ENCODE measurements around the gene C2orf49. TPM values are rescaled to one million over a fixed set of nuclear protein-coding genes. Genes with fewer than 3 reads are reported as not detected.
"Not testable (repeated sequence)": the region's sequence is repeated elsewhere in the genome, so short reads cannot be mapped to it uniquely, and the experiment has no call there.

The C2orf49 gene
- total and polyA plus RNA-seq, 10 of the 15 experiments (the other 5 are each of a cell fraction or from before 2014, with no cell fraction given) = 7.2 to 24.2 (median 15.5) TPM

DNA sequence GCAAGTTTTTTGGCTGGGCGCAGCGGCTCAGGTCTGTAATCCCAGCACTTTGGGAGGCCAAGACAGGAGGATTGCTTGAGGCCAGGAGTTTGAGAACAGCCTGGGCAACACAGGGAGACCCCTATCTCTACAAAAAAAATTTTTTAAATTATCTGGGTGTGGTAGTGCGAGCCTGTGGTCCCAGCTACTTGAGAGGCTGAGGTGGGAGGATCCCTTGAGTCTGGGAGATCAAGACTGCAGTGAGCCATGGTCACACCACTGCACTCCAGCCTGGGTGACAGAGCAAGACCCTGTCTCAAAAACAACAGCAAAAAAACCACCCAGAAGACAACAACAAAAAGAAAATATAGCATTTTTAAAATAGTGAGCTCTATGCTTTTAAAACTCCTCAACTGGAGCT is 10.1 kb upstream of the C2orf49 start:
- ATAC-seq; FAIRE-seq; H2AFZ ChIP-seq (ENCODE audit: control insufficient read depth, low read depth, low read length); H4K20me1 ChIP-seq (ENCODE audit: control insufficient read depth, insufficient read depth); DNase-seq (ENCODE audit: low read depth, low spot score); H3K27me3 ChIP-seq (replicated peaks in 1 of 2; ENCODE audit: control insufficient read depth in 2 of 2, insufficient read depth in 2 of 2, low read length in 1 of 2); H3K9me3 ChIP-seq (replicated peaks; ENCODE audit: control insufficient read depth, insufficient read depth, low read length); H3K36me3 ChIP-seq (ENCODE audit: control insufficient read depth in 2 of 2, insufficient read depth in 2 of 2, low read length in 1 of 2); BruUV-seq (replicated peaks); in situ Hi-C loops (cut with MboI); H3K27ac ChIP-seq (ENCODE audit: control insufficient read depth, insufficient read depth); intact Hi-C loops (cut with micrococcal nuclease; ENCODE audit: unreplicated experiment): not testable (repeated sequence)
- RAD21 ChIA-PET (ENCODE audit: unreplicated experiment) = interaction anchor here (1.9 to 2.2 kb wide), 2 partner anchors 10 to 39 kb away, joined by 8 to 9 read pairs; partner anchors contain the start of gene C2orf49
- H3K4me1 ChIP-seq (ENCODE audit: control insufficient read depth, insufficient read depth, low read length) = peaks cover 25% of the 10 kb centered on the region
- POLR2A ChIA-PET = interaction anchor here (1.3 to 2.0 kb wide), 3 partner anchors 10 to 12 kb away, joined by 4 to 12 read pairs (median 5); partner anchors contain the start of gene C2orf49
- CTCF ChIA-PET = interaction anchor here (1.5 kb wide), 1 partner anchor 11 kb away, joined by 4 read pairs; the partner anchor contains the start of gene C2orf49
- SMC1A ChIA-PET (ENCODE audit: uncharacterized antibody, unreplicated experiment) = interaction anchor here (1.2 to 5.0 kb wide), 4 partner anchors 10 to 44 kb away, joined by 5 to 25 read pairs (median 6); partner anchors contain the start of gene C2orf49
- peaks cover 79% of the 10 kb centered on the region for H3K79me2 ChIP-seq (ENCODE audit: control insufficient read depth, insufficient read depth, low read length)
- 0 out of 2 replicates have a peak overlapping the region, but pooled peaks have one; percentile 88 for H3K4me3 ChIP-seq
- H3K4me2 ChIP-seq (ENCODE audit: control insufficient read depth, insufficient read depth) = peak overlapping the region; percentile 99
- peak overlapping the region; percentile 28; the same call in 1 of the 2 replicates for H3K9ac ChIP-seq (ENCODE audit: control insufficient read depth, insufficient read depth, low read length)
- WGBS (ENCODE audit: insufficient coverage, insufficient replicate concordance, low lambda C conversion rate, missing lambda C conversion rate) = 81% methylated on average over 3 of the region's 3 CpGs

DNA sequence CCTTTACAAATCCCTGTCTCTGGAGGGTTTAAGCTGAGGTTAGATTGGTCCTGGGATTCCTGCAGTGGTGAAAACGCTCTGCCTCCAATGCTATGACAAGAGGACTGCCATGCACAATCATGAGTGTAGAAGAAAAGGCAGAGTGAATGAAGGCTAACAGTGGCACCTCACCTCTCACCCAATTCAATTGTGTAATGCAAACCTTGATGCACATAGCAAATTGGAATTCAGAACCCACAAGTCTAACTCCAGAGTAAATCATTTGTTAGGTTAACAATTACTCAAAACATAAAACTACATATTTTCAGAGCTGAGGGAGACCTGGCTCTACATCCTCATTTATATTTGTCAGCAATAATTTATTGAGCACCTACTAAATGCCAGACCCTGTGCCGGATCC is 9.7 kb upstream of the C2orf49 start:
- DNase-seq (ENCODE audit: low read depth, low spot score) = no peak
- intact Hi-C loops (cut with micrococcal nuclease; ENCODE audit: unreplicated experiment) (no loop called here), in situ Hi-C loops (cut with MboI) (no loop called here)
- H3K4me3 ChIP-seq = peak overlapping the region; percentile 88
- ChIA-PET CTCF (interaction anchor here (0.8 to 1.5 kb wide), 2 partner anchors 11 to 12 kb away, joined by 3 to 4 read pairs; partner anchors contain the start of gene C2orf49), RAD21 (ENCODE audit: unreplicated experiment) (interaction anchor here (1.9 to 2.2 kb wide), 2 partner anchors 10 to 40 kb away, joined by 8 to 9 read pairs; partner anchors contain the start of gene C2orf49), SMC1A (ENCODE audit: uncharacterized antibody, unreplicated experiment) (interaction anchor here (1.2 to 5.0 kb wide), 4 partner anchors 10 to 44 kb away, joined by 5 to 25 read pairs (median 6); partner anchors contain the start of gene C2orf49), POLR2A (interaction anchor here (1.3 to 2.0 kb wide), 3 partner anchors 10 to 12 kb away, joined by 4 to 12 read pairs (median 5); partner anchors contain the start of gene C2orf49)
- no peak for FAIRE-seq
- H3K27me3 ChIP-seq (replicated peaks in 1 of 2; ENCODE audit: control insufficient read depth in 2 of 2, insufficient read depth in 2 of 2, low read length in 1 of 2) = no peaks in the 10 kb centered on the region
- H3K27ac ChIP-seq (ENCODE audit: control insufficient read depth, insufficient read depth) = peak overlapping the region; percentile 84; the same call in 1 of the 2 replicates
- H4K20me1 ChIP-seq (ENCODE audit: control insufficient read depth, insufficient read depth) = no peaks in the 10 kb centered on the region
- peaks cover 75% of the 10 kb centered on the region for H3K79me2 ChIP-seq (ENCODE audit: control insufficient read depth, insufficient read depth, low read length)
- BruUV-seq (replicated peaks) = TSS peak; percentile 52
- no peak overlapping the region for H2AFZ ChIP-seq (ENCODE audit: control insufficient read depth, low read depth, low read length)
- H3K4me1 ChIP-seq (ENCODE audit: control insufficient read depth, insufficient read depth, low read length) = peaks cover 23% of the 10 kb centered on the region
- whole genome bisulfite sequencing (ENCODE audit: insufficient coverage, insufficient replicate concordance, low lambda C conversion rate, missing lambda C conversion rate) = 65% methylated on average over 2 of the region's 2 CpGs
- peaks cover 0 to 8% of the 10 kb centered on the region in 2 experiments; a peak in 2 of 4 replicates for H3K36me3 ChIP-seq (ENCODE audit: control insufficient read depth in 2 of 2, insufficient read depth in 2 of 2, low read length in 1 of 2)
- peak overlapping the region; percentile 99 for H3K4me2 ChIP-seq (ENCODE audit: control insufficient read depth, insufficient read depth)
- no peak for ATAC-seq
- peak overlapping the region; percentile 92; the same call in 1 of the 2 replicates for H3K9ac ChIP-seq (ENCODE audit: control insufficient read depth, insufficient read depth, low read length)
- H3K9me3 ChIP-seq (replicated peaks; ENCODE audit: control insufficient read depth, insufficient read depth, low read length) = no peaks in the 10 kb centered on the region
- TF ChIP-seq FOXM1 (IDR thresholded peaks at IDR 0.05; ENCODE audit: low read depth, low read length) (no peak), ZSCAN29 (IDR thresholded peaks at IDR 0.05) (no peak), RB1 (IDR thresholded peaks at IDR 0.05; ENCODE audit: borderline replicate concordance) (no peak), EZH2 (IDR thresholded peaks at IDR 0.05; ENCODE audit: borderline replicate concordance, control insufficient read depth, low read depth, low read length) (no peak)
- TF ChIP-seq, protein P1, sequence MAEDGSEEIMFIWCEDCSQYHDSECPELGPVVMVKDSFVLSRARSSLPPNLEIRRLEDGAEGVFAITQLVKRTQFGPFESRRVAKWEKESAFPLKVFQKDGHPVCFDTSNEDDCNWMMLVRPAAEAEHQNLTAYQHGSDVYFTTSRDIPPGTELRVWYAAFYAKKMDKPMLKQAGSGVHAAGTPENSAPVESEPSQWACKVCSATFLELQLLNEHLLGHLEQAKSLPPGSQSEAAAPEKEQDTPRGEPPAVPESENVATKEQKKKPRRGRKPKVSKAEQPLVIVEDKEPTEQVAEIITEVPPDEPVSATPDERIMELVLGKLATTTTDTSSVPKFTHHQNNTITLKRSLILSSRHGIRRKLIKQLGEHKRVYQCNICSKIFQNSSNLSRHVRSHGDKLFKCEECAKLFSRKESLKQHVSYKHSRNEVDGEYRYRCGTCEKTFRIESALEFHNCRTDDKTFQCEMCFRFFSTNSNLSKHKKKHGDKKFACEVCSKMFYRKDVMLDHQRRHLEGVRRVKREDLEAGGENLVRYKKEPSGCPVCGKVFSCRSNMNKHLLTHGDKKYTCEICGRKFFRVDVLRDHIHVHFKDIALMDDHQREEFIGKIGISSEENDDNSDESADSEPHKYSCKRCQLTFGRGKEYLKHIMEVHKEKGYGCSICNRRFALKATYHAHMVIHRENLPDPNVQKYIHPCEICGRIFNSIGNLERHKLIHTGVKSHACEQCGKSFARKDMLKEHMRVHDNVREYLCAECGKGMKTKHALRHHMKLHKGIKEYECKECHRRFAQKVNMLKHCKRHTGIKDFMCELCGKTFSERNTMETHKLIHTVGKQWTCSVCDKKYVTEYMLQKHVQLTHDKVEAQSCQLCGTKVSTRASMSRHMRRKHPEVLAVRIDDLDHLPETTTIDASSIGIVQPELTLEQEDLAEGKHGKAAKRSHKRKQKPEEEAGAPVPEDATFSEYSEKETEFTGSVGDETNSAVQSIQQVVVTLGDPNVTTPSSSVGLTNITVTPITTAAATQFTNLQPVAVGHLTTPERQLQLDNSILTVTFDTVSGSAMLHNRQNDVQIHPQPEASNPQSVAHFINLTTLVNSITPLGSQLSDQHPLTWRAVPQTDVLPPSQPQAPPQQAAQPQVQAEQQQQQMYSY (CRISPR knock-in tag; IDR thresholded peaks at IDR 0.05) = no peak

Measured in GM12878 (cell line).